HepG2 (cell line): ENCODE data around the gene NAA16.

ENCODE experiments used
- ETV6 ChIP-seq: sonication (generic); formaldehyde crosslinking; conservative IDR thresholded peaks from 2 replicates; pipeline ENCODE4 v1.4.0; 2020; ENCODE audit warnings: missing genetic modification reagents
- PTBP1 ChIP-seq: fragments of 200-400 bp; formaldehyde crosslinking; IDR thresholded peaks from 2 replicates; pipeline ENCODE4 v1.6.1; 2018; ENCODE audit warnings: low read length, low read depth; ENCODE audit not compliant: poor library complexity, severe bottlenecking

DNA sequence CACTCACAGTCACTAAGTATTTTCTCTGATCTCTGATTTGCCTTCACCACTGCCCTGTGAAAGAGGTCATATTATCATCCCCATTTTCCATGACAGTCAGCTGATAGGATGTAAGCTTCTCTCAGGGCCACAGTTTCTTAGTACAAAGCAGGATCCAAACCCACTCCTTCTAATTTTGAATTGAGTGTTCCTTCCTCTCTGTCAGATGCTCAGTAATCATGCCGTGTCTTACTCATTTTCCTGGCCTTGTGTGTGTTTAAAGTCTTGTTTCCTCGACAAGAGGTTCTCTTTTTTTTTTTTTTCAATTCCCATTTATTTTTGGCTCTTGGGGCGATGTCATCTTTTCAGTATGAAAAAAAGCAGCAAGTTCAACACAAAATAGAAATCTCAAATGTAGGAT, 72.3 kb downstream of the NAA16 start:
- no peak for TF ChIP-seq ETV6 (CRISPR knock-in tag)
- TF ChIP-seq PTBP1: no peak
